Activated naive CD4-positive, alpha-beta T cell treated with anti-CD3 and anti-CD28 coated beads, Interleukin-2, amount 50 U/mL, for 24 hours (primary cell): ENCODE results near the gene CUL3.

Experiments used
- H3K27ac Mint-ChIP-seq: one replicate; pipeline ENCODE4 v1.8.0; 2021; ENCODE audit warnings: mild to moderate bottlenecking, mixed read lengths
- H3K27me3 Mint-ChIP-seq: one replicate; pipeline ENCODE4 v1.8.0; 2021; ENCODE audit warnings: mixed read lengths
- H3K36me3 Mint-ChIP-seq: one replicate; pipeline ENCODE4 v1.8.0; 2021; ENCODE audit warnings: mixed read lengths
- H3K4me1 Mint-ChIP-seq: one replicate; pipeline ENCODE4 v1.8.0; 2021; ENCODE audit warnings: mixed read lengths
- H3K4me3 Mint-ChIP-seq: one replicate; pipeline ENCODE4 v1.8.0; 2021; ENCODE audit warnings: mild to moderate bottlenecking, mixed read lengths
- H3K9me3 Mint-ChIP-seq: one replicate; pipeline ENCODE4 v1.8.0; 2021; ENCODE audit warnings: mixed read lengths

Gene CUL3

GRCh38 chr2:224479826-224480225, 105.3 kb downstream of the CUL3 start:
- Mint-ChIP-seq H3K36me3 (peaks cover 21% of the 10 kb centered on the region), H3K4me1 (peaks cover 22% of the 10 kb centered on the region), H3K27ac (no peak overlapping the region), H3K9me3 (no peaks in the 10 kb centered on the region), H3K4me3 (no peak overlapping the region), H3K27me3 (no peaks in the 10 kb centered on the region)

DNA sequence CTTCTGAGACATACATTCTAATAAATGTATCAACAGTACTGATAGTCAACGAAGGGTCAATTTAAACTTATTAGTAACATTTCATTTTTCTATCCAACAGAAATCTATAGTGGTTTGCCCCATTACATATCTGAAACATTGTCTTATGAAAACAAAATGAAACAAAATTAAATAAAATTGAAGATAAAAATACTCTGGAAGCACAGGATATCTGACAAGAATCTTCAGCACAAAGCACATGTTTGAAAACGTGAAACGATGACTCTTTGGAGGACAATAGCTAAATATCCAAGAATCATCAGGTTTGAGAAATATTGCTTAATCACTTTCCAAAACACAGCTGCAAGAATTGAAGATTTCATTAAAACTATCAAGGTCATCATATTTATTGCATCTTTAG, 112.3 kb downstream of the CUL3 start:
- Mint-ChIP-seq H3K9me3 (no peaks in the 10 kb centered on the region), H3K27me3 (no peaks in the 10 kb centered on the region), H3K36me3 (peaks cover 18% of the 10 kb centered on the region), H3K4me1 (peaks cover 8% of the 10 kb centered on the region), H3K4me3 (no peak overlapping the region), H3K27ac (peak overlapping the region; percentile 30)

GRCh38 chr2:224472137-224472536, 113.0 kb downstream of the CUL3 start:
- no peak overlapping the region for H3K4me3 Mint-ChIP-seq
- H3K27me3 Mint-ChIP-seq = no peaks in the 10 kb centered on the region
- no peaks in the 10 kb centered on the region for H3K9me3 Mint-ChIP-seq
- H3K4me1 Mint-ChIP-seq = peaks cover 4% of the 10 kb centered on the region
- peaks cover 14% of the 10 kb centered on the region for H3K36me3 Mint-ChIP-seq
- no peak overlapping the region for H3K27ac Mint-ChIP-seq

DNA sequence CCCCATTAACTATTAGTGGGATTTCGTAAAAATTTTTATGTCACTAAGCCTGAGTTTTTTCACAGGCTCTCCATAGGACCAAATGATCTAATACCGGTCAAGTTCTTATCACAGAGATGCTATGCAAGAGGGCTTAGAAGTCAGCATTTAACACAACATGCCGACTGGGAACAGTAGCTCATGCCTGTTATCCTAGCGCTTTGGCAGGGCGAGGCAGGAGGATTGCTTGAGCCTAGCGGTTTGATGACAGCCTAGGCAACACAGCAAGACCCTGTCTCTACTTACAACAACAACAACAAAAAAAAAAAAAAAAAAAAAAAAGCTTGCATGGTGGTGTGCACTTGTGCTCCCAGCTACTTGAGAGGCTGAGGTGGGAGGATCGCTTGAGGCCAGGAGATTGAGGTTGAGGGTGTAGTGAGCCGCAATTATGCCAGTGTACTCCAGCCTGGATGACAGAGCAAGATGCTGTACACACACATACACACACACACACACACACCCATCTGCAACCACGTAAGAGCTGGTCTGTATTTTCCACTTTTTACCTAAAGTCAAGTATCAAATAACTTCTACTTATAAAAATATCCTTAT, 115.7 kb downstream of the CUL3 start:
- H3K4me1 Mint-ChIP-seq = no peaks in the 10 kb centered on the region
- H3K27ac Mint-ChIP-seq = no peak overlapping the region
- no peaks in the 10 kb centered on the region for H3K9me3 Mint-ChIP-seq
- H3K4me3 Mint-ChIP-seq = no peak overlapping the region
- H3K27me3 Mint-ChIP-seq = no peaks in the 10 kb centered on the region
- H3K36me3 Mint-ChIP-seq = no peaks in the 10 kb centered on the region

- H3K27ac Mint-ChIP-seq = no peak overlapping the region
- H3K27me3 Mint-ChIP-seq = peaks cover 2% of the 10 kb centered on the region
- peaks cover 6% of the 10 kb centered on the region for H3K36me3 Mint-ChIP-seq
- peaks cover 10% of the 10 kb centered on the region for H3K9me3 Mint-ChIP-seq
- H3K4me1 Mint-ChIP-seq = no peaks in the 10 kb centered on the region
- H3K4me3 Mint-ChIP-seq = no peak overlapping the region
Observed at GRCh38 chr2:224466304-224466895, 118.8 kb downstream of the CUL3 start.

DNA sequence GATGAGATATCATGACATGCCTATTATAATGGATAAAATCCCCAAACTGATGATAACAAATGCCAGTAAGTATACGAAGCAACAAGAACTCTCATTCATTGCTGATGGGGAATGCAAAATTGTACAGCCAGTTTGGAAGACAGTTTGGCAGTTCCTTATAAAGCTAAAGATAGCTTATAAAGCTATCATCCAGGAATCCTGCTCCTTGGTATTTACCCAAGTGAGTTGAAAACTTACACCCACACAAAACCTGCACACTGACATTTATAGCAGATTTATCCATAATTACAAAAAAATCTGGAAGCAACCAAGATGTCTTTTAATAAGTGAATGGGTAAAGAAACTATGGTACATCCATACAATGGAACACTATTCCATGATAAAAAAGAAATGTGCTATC, 123.8 kb downstream of the CUL3 start:
- no peak overlapping the region for H3K27ac Mint-ChIP-seq
- peaks cover 12% of the 10 kb centered on the region for H3K36me3 Mint-ChIP-seq
- peaks cover 17% of the 10 kb centered on the region for H3K9me3 Mint-ChIP-seq
- H3K4me1 Mint-ChIP-seq = no peaks in the 10 kb centered on the region
- H3K27me3 Mint-ChIP-seq = peaks cover 9% of the 10 kb centered on the region
- H3K4me3 Mint-ChIP-seq = no peak overlapping the region

- H3K4me1 Mint-ChIP-seq = no peaks in the 10 kb centered on the region
- H3K27me3 Mint-ChIP-seq = peaks cover 9% of the 10 kb centered on the region
- peaks cover 18% of the 10 kb centered on the region for H3K9me3 Mint-ChIP-seq
- peaks cover 9% of the 10 kb centered on the region for H3K36me3 Mint-ChIP-seq
- H3K4me3 Mint-ChIP-seq = no peak overlapping the region
- H3K27ac Mint-ChIP-seq = no peak overlapping the region
Observed at GRCh38 chr2:224457408-224458096, 127.6 kb downstream of the CUL3 start.

DNA sequence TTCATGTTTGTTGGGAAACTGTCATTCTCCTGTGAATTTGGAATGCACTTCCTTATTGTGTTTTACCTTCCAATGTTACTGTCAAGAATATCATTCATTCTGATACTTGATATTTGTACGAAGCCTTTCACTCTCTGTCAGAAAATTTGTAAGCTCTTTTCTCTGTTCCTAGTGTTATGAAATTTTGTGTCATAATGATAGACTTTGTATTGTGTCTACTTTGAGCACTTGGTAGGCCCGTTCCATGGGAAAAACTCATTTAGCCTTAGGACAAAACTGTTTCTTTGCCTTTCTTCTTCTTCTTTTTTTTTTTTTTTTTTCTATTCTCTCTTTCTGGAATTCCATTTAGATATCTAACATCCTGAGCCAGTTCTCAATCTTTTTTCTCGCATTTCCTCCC, 131.3 kb downstream of the CUL3 start:
- peaks cover 9% of the 10 kb centered on the region for H3K9me3 Mint-ChIP-seq
- no peak overlapping the region for H3K27ac Mint-ChIP-seq
- peaks cover 7% of the 10 kb centered on the region for H3K36me3 Mint-ChIP-seq
- H3K4me1 Mint-ChIP-seq = no peaks in the 10 kb centered on the region
- H3K4me3 Mint-ChIP-seq = no peak overlapping the region
- H3K27me3 Mint-ChIP-seq = peaks cover 7% of the 10 kb centered on the region

GRCh38 chr2:224449212-224450147, 135.7 kb downstream of the CUL3 start:
- Mint-ChIP-seq H3K9me3 (no peaks in the 10 kb centered on the region), H3K4me3 (no peak overlapping the region), H3K36me3 (no peaks in the 10 kb centered on the region), H3K27me3 (peaks cover 4% of the 10 kb centered on the region), H3K4me1 (no peaks in the 10 kb centered on the region), H3K27ac (no peak overlapping the region)

GRCh38 chr2:224448236-224448635, 136.9 kb downstream of the CUL3 start:
- Mint-ChIP-seq H3K36me3 (no peaks in the 10 kb centered on the region), H3K27ac (no peak overlapping the region), H3K4me3 (no peak overlapping the region), H3K27me3 (peaks cover 13% of the 10 kb centered on the region), H3K4me1 (peaks cover 7% of the 10 kb centered on the region), H3K9me3 (no peaks in the 10 kb centered on the region)

DNA sequence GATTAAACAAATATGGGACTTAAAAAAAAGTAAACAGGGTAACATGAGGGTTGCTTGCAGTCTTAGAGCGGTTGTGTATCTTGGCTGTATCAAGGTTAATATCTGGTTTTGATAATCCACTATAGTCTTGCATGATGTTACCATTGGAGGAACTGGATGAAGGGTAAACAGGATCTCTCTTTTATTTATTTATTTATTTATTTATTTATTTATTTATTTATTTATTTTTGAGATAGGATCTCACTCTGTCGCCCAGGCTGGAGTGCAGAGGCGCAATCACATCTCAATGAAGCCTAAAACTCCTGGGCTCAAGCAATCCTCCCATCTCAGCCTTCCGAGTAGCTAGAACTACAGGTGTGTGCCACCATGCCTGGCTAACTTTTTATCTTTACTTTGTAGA, 140.4 kb downstream of the CUL3 start:
- H3K27ac Mint-ChIP-seq = no peak overlapping the region
- H3K4me3 Mint-ChIP-seq = no peak overlapping the region
- peaks cover 31% of the 10 kb centered on the region for H3K27me3 Mint-ChIP-seq
- peaks cover 1% of the 10 kb centered on the region for H3K36me3 Mint-ChIP-seq
- no peaks in the 10 kb centered on the region for H3K9me3 Mint-ChIP-seq
- H3K4me1 Mint-ChIP-seq = peaks cover 20% of the 10 kb centered on the region

DNA sequence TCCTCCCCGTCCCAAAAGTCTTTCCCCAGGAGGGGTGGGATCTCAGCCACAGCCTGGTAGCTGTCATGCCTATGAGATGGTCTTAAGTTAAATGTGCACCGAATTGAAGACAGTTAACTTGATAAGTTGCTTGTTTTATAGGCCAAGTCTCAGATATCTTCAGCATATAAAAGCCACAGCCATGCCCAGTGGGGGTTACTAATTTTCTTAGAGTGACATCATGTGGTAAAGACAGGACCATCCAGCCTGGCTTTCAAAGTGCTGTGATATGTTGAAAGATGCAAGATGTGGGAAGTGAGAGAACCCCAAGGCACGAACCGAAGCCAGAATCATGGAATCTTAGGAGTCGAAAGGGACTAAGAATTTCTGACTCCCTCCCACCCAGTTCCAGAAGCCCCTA, 141.1 kb downstream of the CUL3 start:
- no peaks in the 10 kb centered on the region for H3K9me3 Mint-ChIP-seq
- H3K4me3 Mint-ChIP-seq = peak overlapping the region; percentile 61
- no peak overlapping the region for H3K27ac Mint-ChIP-seq
- peaks cover 20% of the 10 kb centered on the region for H3K4me1 Mint-ChIP-seq
- peaks cover 1% of the 10 kb centered on the region for H3K36me3 Mint-ChIP-seq
- H3K27me3 Mint-ChIP-seq = peaks cover 32% of the 10 kb centered on the region

DNA sequence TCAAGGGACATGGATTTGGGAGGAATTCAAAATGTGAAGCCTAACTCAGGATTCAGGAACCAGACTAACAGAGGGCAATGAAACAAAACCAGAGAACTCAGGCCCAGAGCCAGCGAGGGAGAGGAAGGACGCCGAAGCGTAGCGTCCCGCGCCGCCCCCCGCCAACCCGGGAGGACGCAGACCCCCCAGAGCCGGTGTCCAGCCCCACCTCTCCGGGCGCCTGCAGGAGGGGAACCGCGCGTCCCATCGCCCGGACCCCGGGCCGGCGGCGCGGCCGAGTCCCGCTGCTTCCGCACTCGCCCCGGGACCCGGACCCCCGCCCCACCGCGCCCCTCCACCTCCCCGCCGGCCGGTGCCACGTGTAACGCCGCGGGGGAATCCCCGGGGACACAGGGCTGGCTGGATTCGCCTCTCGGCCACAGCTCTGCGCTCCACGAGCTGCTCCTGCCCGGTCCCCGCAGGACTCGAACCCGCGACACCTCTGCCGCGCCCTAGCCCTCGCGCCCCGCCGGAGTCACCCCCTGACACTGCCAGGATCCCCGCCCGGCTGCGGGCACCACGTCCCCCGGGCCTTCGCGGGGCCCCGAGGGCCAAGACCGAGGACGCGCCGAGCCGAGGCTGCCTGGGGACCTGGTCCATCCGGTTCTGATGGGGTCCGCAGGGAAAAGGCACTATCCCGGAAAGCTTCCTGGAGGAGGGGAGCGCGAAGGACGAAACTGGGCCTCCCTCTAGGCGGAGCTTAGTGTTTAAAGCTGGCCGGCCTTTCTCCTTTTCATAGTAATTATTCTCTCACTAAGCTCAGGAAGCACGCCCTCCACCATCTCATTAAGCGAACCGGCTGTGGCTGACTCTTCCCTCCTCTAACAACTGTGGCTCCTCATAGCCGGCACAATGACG, 142.8 kb downstream of the CUL3 start:
- H3K9me3 Mint-ChIP-seq = no peaks in the 10 kb centered on the region
- peak overlapping the region; percentile 81 for H3K4me3 Mint-ChIP-seq
- peaks cover 38% of the 10 kb centered on the region for H3K27me3 Mint-ChIP-seq
- H3K4me1 Mint-ChIP-seq = peaks cover 20% of the 10 kb centered on the region
- peak overlapping the region; percentile 46 for H3K27ac Mint-ChIP-seq
- H3K36me3 Mint-ChIP-seq = peaks cover 1% of the 10 kb centered on the region

DNA sequence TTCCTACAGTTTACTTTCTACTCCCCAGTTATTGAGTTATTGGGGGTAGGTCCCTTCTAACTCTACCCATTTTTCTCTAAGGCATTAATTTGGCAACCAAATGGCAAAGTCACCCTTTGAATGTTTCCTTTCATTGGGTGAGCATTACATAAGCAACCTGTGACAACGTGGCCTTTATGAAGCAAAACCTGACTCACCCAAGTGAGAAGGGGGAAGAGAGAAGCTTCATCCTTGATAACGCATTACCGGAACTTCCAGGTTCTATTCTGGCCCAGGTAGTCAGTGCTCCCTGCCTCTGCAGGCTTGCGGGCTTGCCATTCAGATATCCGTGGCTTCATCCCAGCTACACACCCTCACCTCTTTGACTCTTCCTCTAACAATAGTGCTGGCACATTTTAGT, 144.2 kb downstream of the CUL3 start:
- Mint-ChIP-seq H3K36me3 (peaks cover 1% of the 10 kb centered on the region), H3K9me3 (no peaks in the 10 kb centered on the region), H3K4me3 (peak overlapping the region; percentile 81), H3K27ac (no peak overlapping the region), H3K27me3 (peaks cover 38% of the 10 kb centered on the region), H3K4me1 (peaks cover 20% of the 10 kb centered on the region)

DNA sequence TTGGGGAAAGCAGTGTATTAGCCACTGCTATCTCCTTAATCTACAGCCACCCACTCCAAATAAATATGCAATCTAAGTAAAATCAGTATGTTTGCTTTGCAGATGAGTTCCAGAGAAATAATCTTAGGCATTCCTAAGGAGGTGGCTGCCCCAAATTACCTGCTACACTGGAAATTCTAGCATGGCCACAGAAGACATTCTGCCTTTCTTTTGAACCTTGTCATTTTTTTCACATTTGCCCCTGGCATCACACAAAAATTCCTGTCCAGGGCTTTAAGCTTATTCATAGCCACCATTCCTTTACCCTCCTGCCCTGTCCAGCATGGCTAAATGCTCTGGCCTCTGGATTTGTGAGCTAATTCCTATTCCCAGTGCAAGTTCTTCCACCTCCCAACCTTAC, 146.4 kb downstream of the CUL3 start:
- Mint-ChIP-seq H3K27me3 (peaks cover 31% of the 10 kb centered on the region), H3K4me3 (no peak overlapping the region), H3K27ac (no peak overlapping the region), H3K9me3 (no peaks in the 10 kb centered on the region), H3K4me1 (peaks cover 18% of the 10 kb centered on the region), H3K36me3 (peaks cover 1% of the 10 kb centered on the region)
